Large intestine (tissue), 3 donors: Measurements from ENCODE around the gene MAML1. TPM values are rescaled to one million over a fixed set of nuclear protein-coding genes. Genes with fewer than 3 reads are reported as not detected.

Experiments
- DNase-seq, 2 donors: peaks; one replicate each; pipeline versions ENCODE4 v3.0.0 to v3.0.0-alpha.2; 2013
- H3K27ac ChIP-seq: one replicate; pipeline ENCODE4 v1.5.1; 2013; ENCODE audit warnings: low read length
- H3K27me3 ChIP-seq: 2 replicates; pipeline ENCODE4 v1.6.1; 2013; ENCODE audit warnings: low read length; ENCODE audit not compliant: control insufficient read depth, insufficient read depth
- H3K36me3 ChIP-seq: 2 replicates; pipeline ENCODE4 v1.6.1; 2013; ENCODE audit warnings: low read length; ENCODE audit not compliant: control insufficient read depth, insufficient read depth
- H3K4me1 ChIP-seq: one replicate; pipeline ENCODE4 v1.6.1; 2013; ENCODE audit warnings: low read length; ENCODE audit not compliant: control insufficient read depth, insufficient read depth
- H3K4me3 ChIP-seq: one replicate; pipeline ENCODE4 v1.5.1; 2013; ENCODE audit warnings: low read length
- H3K9me3 ChIP-seq: one replicate; pipeline ENCODE4 v1.6.1; 2013; ENCODE audit warnings: mild to moderate bottlenecking, low read depth, low read length, moderate library complexity; ENCODE audit not compliant: control insufficient read depth
- WGBS: methylation state at CpG from one replicate; pipeline ENCODE4 v1.1.5; 2013; ENCODE audit warnings: low lambda C conversion rate; ENCODE audit not compliant: insufficient coverage; 5-methylcytosine and 5-hydroxymethylcytosine counted together
- polyA plus RNA-seq: library from polyadenylated mRNA; unstranded; fragments of 120-200 nt; gene quantifications from one replicate; pipeline ENCODE4 v1.2.1, GENCODE V29; 2013

Gene MAML1
- polyA plus RNA-seq, 1 donor = 29.9 TPM

DNA sequence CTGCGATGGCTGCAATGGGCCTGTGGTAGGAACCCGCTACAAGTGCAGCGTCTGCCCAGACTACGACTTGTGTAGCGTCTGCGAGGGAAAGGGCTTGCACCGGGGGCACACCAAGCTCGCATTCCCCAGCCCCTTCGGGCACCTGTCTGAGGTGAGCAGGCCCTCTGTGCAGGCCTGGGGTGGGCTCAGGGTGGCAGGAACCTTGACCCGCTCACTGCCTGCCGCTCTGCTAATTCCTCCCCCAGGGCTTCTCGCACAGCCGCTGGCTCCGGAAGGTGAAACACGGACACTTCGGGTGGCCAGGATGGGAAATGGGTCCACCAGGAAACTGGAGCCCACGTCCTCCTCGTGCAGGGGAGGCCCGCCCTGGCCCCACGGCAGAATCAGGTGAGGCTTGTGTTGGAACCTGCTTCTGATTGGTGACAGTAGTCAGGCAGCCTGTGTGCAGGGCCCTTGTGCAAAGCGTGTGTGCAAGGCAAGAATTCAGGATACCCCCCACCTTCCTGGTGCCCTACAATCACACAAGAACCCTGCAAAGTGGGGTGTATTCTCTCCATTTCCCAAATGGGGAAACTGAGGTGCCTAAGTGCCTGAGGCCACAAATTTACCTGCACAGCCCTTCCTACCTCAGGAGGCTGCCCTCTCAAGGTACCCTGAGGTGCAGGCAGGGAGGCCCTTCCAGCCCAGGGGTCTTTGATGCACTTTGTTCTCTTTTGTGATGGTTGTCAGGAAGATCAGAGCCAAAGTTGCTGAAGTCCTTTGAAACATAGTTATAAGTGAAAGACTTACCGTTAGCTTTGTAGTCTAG lies 91.5 kb downstream of the MAML1 start:
- Histone ChIP-seq H3K36me3 (peaks cover 61% of the 10 kb centered on the region), H3K27ac (no peak overlapping the region), H3K9me3 (peaks cover 9% of the 10 kb centered on the region), H3K27me3 (no peaks in the 10 kb centered on the region), H3K4me3 (no peak overlapping the region), H3K4me1 (peaks cover 71% of the 10 kb centered on the region)
- no peak for DNase-seq
- WGBS = no CpG with 5 or more reads among the region's 22 CpGs

DNA sequence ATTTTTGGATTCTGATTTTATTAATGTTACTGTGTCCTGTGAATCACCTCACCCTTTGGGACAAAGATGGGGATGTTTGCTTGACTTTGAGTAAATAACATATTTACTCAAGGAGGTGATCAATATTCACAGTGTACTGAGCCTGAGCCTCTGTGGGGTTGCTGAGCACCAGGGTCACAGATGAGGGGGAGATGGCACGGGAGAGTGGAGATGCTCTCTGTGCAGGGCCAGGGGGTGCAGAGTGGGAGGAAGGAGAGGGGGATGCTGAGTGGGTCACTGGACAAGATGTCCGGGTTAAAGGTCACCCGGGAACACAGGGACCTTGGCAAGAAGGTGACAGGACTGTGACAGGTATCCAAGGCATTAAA lies 92.1 kb downstream of the MAML1 start:
- Histone ChIP-seq H3K4me3 (no peak overlapping the region), H3K27me3 (no peaks in the 10 kb centered on the region), H3K27ac (no peak overlapping the region), H3K9me3 (peaks cover 6% of the 10 kb centered on the region), H3K4me1 (peaks cover 65% of the 10 kb centered on the region), H3K36me3 (peaks cover 65% of the 10 kb centered on the region)
- no peak for DNase-seq
- no CpG with 5 or more reads among the region's 3 CpGs for WGBS

DNA sequence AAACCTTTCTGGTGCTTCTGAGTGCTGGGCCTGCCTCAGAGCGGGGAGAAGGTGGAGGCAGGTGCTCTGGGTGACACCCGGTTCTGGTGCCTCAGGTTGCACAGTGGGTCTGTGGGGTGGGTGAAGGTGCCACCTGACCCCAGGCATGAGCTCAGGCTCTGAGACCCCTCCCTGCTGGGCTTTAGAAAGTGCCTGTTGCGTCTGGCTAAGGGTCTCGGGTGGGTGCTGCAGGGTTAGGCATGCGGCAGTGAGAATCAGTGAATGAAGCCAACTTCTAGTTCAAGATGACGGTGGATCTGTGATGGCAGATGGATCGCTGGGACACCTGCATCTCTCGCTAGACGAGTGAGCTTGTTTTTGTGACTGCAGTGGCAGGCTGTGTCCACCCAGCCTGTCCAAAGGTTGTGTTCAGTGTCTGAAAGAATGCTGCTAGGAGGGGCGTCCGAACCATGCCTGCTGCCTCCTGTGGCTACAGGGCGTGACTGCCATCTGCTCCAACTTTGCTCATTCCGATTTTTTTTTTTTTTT lies 93.1 kb downstream of the MAML1 start:
- no peak overlapping the region for H3K4me3 ChIP-seq
- H3K27me3 ChIP-seq = no peaks in the 10 kb centered on the region
- peak; percentile 76 to 86 for DNase-seq
- peaks cover 6% of the 10 kb centered on the region for H3K9me3 ChIP-seq
- peak overlapping the region; percentile 63 for H3K27ac ChIP-seq
- 60% methylated on average over 1 of the region's 13 CpGs for WGBS
- peaks cover 74% of the 10 kb centered on the region for H3K36me3 ChIP-seq
- H3K4me1 ChIP-seq = peaks cover 57% of the 10 kb centered on the region

Other genes with a start within 250 kb of the MAML1 start
- gene RUFY1, start 182.3 kb upstream of the MAML1 start, polyA plus RNA-seq = 43.3 TPM
- 1,181 TPM for gene HNRNPH1, start 109.2 kb upstream of the MAML1 start, polyA plus RNA-seq
- gene CBY3, start 51.8 kb upstream of the MAML1 start, polyA plus RNA-seq = 1.2 TPM
- 473 TPM for gene CANX, start 33.9 kb upstream of the MAML1 start, polyA plus RNA-seq
- 2.9 TPM for gene LTC4S, start 61.2 kb downstream of the MAML1 start, polyA plus RNA-seq
- gene MGAT4B, start 74.0 kb downstream of the MAML1 start, polyA plus RNA-seq = 185 TPM
- 165 TPM for gene SQSTM1, start 88.1 kb downstream of the MAML1 start, polyA plus RNA-seq
- 39.4 TPM for gene MRNIP, start 126.0 kb downstream of the MAML1 start, polyA plus RNA-seq
- gene TBC1D9B, start 175.1 kb downstream of the MAML1 start, polyA plus RNA-seq = 83.0 TPM